ENCODE results near the gene GATB.

Gene GATB

DNA sequence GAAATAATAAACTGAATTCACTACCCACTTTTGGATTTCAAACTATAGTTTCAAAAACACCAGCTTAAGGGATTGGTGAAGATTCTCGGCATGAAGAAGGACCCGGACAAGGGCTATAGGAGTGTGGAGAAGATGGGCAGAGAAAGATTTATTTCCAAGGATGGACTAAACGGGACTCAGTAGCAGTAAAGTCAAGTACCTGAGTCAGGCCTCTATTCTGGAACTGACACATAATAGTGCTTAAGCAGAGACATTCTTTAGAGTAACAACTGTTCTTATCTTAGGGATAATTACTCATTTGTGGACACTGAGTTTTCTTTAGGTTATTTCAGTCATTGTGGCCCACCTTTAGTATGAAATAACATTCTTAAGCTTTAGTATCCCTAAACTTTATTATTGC is 134.6 kb downstream of the GATB start:
- Histone ChIP-seq H3K36me3 (ENCODE audit: insufficient read depth, low read length) (no peaks in the 10 kb centered on the region), H4K20me1 (ENCODE audit: insufficient read depth, low read length) (no peaks in the 10 kb centered on the region), H3K27ac (ENCODE audit: low read depth, low read length, poor library complexity, severe bottlenecking) (no peak overlapping the region), H3K4me1 (ENCODE audit: insufficient read depth, low read length, severe bottlenecking) (no peaks in the 10 kb centered on the region), H3K9me3 (ENCODE audit: low read length) (no peaks in the 10 kb centered on the region), H3K9me2 (ENCODE audit: low read depth, low read length) (no peaks in the 10 kb centered on the region), H3F3A (ENCODE audit: insufficient read depth, low read length) (no peaks in the 10 kb centered on the region), H3K4me3 (ENCODE audit: low read depth, low read length, poor library complexity, severe bottlenecking) (no peak overlapping the region), H3K27me3 (ENCODE audit: insufficient read depth, low read length) (no peaks in the 10 kb centered on the region), H3K4me2 (ENCODE audit: low read length) (no peak overlapping the region), H3K79me2 (ENCODE audit: insufficient read depth, low read length) (no peaks in the 10 kb centered on the region), H3K9ac (ENCODE audit: low read length) (no peak overlapping the region), H2AFZ (ENCODE audit: low read length) (no peak overlapping the region)
- TF ChIP-seq EZH2 (IDR thresholded peaks at IDR 0.05; ENCODE audit: borderline replicate concordance, low read length), result no peak
- TF ChIP-seq CTCF (IDR thresholded peaks at IDR 0.05; ENCODE audit: low read length), result no peak

- Histone ChIP-seq H3K4me1 (ENCODE audit: insufficient read depth, low read length, severe bottlenecking) (no peaks in the 10 kb centered on the region), H4K20me1 (ENCODE audit: insufficient read depth, low read length) (no peaks in the 10 kb centered on the region), H3K9ac (ENCODE audit: low read length) (no peak overlapping the region), H3K27me3 (ENCODE audit: insufficient read depth, low read length) (no peaks in the 10 kb centered on the region), H3K4me3 (ENCODE audit: low read depth, low read length, poor library complexity, severe bottlenecking) (no peak overlapping the region), H3K9me3 (ENCODE audit: low read length) (no peaks in the 10 kb centered on the region), H2AFZ (ENCODE audit: low read length) (no peak overlapping the region), H3K27ac (ENCODE audit: low read depth, low read length, poor library complexity, severe bottlenecking) (no peak overlapping the region), H3F3A (ENCODE audit: insufficient read depth, low read length) (no peaks in the 10 kb centered on the region), H3K36me3 (ENCODE audit: insufficient read depth, low read length) (no peaks in the 10 kb centered on the region), H3K9me2 (ENCODE audit: low read depth, low read length) (no peaks in the 10 kb centered on the region), H3K4me2 (ENCODE audit: low read length) (no peak overlapping the region), H3K79me2 (ENCODE audit: insufficient read depth, low read length) (no peaks in the 10 kb centered on the region)
- TF ChIP-seq EZH2 (IDR thresholded peaks at IDR 0.05; ENCODE audit: borderline replicate concordance, low read length) (no peak), CTCF (IDR thresholded peaks at IDR 0.05; ENCODE audit: low read length) (no peak)
These were observed 135.9 kb downstream of the GATB start for GRCh38 chr4:151624626-151625565.
